HG02885 (cell line): Measurements from ENCODE around the gene MED15.

Experiments
- ATAC-seq: cut with Tn5 transposase; IDR thresholded peaks from one replicate; pipeline ENCODE4 v1.9.1; 2021; ENCODE audit warnings: mild to moderate bottlenecking; ENCODE audit not compliant: unreplicated experiment, poor library complexity

The MED15 gene

DNA sequence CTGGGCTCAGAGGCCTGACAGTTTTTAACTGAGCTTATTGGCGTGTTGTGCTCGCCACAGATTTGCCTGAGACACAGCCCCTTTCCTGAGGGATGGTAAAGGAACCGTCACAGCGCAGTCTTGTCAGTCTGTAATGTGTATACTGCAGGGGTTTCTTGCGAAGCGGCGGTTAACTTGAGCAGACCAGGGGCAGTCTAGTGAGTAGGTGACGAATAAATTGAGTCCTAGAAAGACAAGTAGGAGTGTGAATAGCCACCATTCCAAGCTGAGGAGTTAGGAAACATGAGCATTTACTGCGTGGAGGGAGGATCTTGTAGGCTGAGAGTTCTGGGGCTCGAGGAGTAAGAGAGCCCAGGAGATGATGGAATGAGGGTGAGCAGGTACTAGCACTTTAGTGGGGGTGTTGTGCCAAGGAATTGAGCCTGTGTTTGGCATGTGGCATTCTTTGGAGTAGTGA is 1.4 kb downstream of the MED15 start:
- ATAC-seq = no peak

DNA sequence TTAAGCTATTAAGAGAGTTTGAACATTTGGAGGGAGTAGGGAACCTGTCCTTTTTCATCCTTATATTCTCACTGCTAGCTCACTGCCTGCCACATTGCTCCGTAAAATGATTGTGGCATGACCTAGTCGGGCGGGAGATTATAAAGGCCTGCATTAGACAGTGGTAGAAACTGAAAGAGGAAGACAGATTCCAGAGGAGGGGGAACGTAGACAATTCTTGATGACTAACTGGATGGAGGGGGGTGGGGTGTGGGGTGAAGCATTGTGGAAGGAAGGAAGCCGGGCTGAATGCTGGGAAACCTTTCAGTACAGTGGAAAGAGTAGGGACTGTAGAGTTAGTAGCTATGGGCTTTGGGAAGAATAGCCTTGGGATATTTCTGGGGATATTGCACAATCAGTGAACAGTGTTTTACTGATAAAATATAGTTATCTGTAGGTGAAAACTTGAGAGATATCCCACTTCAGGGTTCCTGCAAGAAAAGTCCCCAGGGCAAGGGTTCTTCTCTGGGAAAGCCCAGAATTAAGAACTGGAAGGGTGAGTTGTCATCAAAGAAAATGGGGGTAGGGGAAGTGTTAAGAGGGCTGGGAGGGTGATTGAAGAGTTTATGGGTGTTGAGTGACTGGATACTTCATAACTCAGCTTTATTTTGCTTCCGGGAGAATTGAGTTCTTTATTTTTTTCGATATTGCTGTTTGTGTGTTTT is 2.1 kb downstream of the MED15 start:
- ATAC-seq = no peak

DNA sequence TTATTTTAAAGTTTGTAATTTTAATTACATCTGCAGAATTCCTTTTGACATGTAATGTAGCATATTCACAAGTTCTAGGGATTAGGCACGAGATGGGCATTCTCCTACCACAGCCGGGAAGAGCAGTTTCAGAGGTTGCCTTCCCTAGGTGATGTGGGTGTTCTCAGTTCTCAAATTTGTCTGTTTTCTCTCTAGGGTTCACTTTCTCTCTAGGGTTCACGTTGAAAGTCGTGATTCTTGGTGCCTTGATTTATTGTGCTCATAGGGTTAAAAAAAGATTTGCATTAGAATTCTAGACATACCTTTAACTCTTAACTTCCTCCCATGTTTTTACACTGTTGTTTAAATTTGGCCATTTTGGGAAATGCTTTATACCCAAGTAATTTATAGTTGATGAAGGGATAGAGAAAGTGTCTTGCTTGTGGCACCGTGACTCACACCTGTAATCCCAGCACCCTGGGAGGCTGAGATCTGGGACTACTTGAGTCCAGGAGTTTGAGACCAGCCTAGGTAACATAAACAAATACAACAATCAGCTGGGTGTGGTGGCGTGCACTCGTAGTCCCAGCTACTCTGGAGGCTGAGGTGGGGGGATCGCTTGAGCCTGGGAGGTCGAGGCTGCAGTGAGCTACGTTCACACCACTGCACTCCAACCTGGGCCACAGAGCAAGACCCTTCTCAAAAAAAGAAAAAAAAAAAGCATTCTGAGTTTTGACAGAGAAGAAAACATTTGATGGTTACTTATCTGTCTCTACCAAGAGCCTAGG is 3.6 kb downstream of the MED15 start:
- ATAC-seq = no peak

DNA sequence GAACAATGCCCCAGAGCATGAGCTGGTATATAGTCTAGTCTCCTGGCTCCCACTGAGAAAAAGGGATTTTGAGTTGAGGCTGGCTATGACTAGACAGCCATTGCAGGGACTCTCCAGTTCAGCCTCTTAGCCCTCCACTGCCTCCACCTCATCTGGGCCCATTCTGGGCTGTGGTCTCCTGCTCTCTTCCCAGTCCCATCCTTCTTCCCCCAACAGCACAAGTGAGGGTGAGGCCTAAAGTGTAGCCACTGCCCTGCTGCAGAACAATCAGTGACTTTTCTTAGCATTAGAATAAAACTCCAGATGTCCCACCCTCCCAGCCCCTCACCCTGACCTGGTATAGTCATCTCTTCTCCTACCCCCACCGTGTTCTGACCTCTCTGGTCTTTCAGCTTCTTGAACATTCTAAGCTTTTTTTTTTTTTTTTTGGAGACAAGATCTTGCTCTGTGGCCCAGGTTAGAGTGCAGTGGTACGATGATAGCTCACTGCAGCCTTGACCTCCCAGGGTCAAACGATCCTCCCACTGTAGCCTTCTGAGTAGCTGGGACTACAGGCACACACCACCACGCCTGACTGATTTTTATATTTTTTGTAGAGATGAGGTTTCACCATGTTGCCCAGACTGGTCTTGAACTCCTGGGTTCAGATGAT is 4.3 kb downstream of the MED15 start:
- no peak for ATAC-seq

DNA sequence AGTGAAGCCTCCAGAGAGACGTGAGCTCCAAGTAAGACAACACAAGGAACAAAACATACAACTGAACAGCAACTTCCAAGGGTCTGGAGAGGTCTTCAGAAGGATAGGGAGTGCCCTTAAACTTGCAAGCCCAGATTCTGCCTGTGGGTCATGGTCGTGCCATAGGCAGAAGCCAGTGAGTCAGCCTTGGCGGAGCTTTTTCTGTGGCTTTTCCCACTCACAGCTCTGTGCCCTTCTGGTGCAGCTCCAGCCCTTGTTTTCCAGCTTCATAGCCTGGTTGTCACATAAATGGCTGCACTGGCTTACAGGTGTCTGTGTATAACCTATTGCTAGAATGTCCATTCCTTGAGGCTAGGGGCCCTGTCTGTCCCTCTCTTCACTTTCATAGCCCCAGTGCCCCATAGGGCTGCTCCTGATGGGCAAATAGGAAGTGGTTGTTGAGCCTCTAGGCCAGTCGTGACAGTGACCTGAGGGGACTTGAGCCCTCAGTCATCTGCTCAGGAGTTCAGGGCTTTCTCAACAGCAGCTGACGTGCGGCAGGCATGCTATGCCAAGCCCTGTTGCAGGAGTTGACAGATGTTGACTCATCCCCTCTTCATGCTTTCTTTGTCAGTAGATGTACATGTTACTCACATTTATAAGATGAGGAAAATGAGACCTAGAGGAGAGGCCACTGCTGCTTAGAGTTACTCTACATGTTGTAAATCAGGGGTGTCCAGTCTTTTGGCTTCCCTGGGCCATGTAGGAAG is 7.4 kb downstream of the MED15 start:
- no peak for ATAC-seq

DNA sequence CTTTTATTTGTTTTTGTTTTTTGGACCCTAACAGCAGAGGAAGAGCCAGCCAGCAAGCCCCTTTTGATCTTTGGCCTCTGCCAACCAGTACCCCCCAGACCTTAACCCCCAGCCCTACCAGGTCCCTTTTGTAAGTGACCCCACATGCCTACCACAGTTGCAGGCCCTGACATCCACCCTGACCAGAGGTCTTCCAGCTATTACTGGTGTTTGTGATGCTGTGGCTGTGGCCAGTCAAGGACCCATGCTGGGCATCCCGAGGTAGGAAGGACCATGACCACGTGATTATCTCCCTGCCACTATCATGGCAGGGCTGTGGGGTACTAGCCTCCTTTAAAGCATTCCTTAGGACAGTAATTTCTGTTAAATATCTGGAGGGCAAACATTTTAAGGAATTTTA is 9.0 kb downstream of the MED15 start:
- no peak for ATAC-seq

DNA sequence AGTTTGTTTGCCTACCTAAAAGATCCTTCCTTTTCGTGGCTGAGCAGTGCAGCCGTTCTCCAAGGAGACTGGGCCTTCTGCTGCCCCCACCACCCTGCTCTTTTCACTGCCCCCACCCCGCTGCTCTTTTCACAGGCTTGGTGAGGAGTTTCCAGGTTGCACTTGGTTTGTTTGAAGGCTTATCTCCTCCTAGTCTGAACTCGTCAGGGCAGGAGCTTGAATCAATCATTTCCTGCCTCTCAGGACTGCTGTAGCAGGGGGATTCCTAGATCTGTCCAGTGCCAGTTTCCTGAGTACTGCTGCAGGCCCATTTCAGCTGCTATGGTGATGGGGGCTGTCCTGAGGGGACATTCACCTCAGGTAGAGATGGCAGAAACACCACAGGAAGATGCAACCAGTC is 10.0 kb downstream of the MED15 start:
- no peak for ATAC-seq

DNA sequence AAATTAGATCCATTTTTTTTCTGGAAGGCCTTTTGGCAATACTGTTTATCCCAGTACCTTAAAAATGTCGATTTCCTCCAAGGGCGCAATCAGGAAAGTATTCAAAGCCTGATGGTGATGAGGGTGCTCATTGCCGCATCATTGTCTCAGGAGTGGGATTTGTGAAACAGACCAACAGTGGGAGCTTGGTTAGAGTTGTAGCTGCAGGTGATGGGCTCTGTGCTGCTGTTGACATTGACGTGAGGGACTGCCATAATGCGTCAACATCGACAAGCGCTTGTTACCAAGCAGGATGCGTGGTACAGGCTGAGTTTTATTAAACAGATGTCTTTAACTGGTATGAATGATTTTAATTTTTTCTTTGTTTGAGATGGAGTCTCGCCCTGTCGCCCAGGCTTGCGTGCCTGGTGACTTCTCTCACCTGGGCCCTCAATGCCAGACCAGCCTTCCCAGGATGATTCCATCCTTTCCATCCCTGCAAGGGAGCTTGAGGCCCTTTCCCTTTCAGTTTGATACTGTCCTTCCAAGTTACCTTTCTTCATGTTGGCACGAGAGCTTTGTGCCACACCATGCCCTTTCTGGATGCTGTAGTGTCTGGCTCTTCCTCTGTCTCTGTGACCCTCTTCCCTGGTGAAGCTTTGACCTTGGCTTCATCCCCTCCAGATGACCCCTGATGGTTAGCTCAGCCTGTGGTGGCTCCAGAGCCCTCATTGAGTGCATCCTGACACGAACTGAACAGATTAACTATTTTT is 10.6 kb downstream of the MED15 start:
- no peak for ATAC-seq

DNA sequence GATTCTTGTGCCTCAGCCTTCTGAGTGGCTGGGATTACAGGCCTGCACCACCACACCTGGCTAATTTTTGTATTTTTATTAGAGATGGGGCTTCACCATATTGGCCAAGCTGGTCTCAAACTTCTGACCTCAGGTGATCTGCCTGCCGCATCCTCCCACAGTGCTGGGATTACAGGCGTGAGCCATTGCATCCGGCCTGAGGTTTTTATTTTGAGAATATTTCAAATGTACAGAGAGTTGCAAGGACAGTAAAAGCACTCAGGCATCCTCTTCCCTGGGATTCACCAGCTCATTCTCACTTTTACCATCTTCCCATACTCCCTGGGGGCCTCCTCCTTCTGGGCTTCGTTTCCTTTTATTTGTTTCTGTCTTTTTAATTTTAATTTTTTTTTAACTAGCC is 12.1 kb downstream of the MED15 start:
- ATAC-seq = no peak

DNA sequence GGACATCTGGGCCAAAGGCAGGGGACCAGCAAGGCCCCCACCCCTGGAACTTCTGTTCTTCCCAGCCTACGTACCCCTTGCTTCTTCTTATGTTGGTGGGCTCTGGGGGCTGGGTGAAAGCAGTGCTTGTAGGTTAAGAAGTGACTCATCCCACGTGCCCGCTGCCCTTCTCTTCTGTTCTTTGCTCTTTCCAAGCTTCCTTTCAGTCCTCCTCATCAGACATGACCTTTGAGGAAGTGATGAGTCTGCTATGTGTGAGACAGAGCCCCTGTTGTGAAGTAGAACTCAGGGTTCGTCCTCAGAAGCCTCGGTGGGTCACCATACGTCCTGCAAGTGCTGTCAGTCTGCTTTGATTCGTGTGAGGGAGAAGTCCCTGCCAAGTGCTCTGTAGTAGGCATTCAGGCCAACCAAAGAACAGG is 12.7 kb downstream of the MED15 start:
- ATAC-seq = no peak

DNA sequence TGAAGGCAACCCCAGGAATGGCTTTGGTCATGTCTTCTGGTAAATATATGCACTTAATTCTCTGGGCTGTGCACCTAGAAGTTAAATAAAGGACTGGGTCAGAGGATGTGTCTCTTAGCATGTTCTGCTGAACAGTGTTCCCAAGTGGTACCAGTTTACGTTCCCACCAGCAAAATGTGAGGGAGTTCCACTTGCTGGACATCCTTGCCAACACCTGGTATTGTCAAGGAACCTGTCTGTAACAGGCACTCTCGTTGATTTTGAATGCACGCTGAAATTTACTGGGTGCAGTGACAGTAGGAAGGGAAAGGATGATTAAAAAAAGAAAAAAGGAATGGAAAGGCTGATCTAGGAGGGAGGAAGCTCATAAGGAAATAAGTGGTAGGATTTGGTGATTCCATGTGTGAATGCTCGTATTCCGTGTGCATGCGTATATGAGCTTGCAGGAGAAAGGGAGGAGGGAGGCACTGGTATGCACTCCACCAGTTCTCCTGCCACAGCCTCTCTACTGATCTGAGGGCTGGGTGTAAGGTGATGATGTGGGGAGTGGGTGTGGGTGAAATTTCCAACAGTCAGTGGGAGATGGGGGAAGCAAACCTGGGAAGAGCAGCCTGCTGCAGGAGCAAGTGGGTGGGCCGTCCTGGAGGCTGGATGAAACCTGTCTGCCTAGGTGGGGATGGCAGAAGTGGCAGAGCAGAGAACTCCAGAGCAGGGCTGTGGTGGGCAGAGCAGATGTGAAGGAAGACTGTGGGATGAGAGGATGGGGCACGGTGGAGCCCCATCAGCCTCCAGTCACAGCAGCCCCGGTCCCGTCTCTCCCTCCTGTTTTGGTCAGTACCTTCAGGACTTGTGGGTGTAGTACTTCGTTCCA is 15.0 kb downstream of the MED15 start:
- no peak for ATAC-seq

DNA sequence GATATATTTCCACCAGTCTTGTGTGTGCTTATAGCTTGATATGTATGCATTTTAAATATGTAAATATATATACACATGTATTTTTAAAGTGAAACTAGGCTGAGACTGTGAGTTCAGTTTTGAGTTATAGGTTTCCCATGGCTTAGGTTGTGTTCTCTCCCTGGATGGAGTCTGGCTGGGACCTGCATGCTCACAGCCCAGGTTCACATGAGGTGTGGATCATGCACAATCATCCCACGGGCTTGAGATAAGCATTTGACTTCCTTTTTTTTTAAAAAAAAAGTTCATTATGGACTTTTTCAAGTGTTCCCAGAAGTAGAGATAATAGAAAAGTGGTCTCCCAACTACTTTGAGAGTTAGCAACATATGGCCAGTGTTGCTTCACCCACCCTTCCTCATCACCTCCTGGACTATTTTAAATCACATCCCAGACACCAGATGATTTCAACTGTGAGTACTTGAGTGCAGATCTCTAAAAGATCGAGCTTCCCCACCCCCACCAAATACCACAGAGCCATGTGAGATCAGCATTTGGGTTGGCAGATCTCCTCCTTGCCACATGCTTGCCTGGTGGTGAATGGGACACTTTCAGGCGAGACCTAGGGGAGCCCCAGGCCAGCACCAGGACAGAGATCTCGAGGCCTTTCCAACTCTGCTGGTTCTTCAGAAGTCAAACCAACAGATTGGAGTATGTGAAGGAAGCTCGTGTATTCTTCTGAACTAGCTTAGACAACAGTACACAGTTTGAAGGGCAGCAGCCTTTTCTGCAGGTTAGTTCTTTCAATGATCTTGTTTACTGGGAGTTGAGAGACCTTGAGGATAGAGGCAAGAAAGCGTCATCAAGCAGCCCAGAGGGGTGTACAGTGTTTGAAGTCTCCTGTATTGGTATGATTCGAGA is 15.9 kb downstream of the MED15 start:
- ATAC-seq = no peak

DNA sequence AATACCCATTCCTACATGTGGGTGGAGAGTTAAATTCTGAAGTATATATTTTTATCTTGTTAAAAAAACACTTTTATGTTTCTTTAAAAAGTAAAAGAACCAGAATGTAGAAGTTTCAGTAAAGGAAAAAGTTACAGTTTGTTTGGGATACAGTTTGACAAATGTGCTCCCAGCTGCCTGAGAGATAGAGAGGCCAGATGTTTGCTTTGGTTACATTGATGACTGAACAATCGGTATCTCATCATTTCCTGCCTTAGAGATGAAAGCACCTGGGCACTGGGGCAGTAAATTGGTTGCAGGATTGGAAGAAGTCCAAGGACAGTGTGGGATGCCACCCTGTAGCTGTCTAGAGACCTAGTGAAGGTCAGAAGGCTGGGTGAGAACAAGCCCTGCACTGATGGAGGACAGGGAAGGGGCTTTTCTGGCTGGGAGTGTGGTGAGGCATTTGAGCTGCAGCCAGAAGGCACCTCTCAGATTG is 16.6 kb downstream of the MED15 start:
- no peak for ATAC-seq

DNA sequence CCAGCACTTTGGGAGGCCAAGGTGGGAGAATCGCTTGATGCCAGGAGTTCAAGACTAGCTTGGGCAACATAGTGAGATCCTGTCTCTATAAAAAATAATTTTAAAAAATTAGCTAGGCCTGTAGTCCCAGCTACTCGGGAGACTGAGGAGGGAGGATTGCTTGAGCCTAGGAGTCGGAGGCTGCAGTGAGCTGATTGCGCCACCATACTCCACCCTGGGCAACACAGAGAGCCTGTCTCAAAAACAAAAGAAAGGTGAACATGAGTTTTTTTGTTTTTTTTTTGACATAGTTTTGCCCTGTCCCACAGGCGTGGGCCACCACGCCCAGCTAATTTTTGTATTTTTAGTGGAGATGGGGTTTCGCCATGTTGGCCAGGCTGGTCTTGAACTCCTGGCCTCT is 17.6 kb downstream of the MED15 start:
- no peak for ATAC-seq

DNA sequence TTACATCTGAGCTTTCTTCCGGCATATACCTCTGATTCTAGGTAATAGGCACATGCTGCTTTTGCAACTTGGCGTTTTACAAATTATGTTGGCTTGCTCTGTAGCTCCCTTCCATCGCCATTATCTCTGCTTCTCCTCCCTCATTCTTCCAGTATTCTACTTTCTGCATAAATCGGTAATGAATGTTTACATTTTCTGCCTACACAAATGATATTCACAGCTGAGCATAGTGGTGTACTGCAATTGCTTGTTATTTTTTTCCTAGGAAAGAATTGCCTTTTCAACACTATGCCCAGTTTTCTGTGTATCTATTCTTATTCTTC is 18.9 kb downstream of the MED15 start:
- ATAC-seq = no peak

DNA sequence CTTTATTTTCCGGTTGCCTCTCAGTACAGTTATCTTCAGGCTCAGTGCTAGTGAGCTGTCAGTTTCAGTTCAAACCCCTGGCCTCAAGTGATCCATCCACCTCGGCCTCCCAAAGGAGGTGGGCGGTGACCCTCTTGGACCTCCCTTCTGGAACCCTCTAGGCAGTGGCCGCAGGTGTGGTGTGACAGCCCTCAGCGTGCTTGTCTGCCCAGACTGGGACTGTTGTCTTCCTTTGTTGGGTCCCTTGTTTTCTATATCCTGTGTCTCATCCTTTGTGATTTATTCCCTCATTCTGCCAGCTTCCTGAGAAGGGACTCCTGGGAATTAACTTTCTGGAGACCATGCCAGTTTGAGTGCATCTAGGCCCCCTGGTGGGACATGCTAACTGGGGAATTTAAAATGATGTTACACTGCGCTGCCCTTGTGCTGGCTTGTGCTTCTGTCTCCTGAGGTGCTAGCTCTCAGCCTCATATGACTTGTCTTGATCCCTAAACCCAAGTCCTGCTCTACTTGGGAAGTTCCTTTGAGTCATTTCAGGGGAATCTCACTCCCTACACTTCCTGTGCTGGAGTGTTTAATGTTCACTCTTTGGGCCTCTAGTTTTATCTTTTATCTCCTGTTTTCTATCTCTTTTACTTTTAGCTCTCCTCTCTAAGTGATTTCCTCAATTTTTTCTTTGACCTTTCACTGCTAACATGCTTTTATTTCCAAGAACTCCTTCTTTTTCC is 19.4 kb downstream of the MED15 start:
- ATAC-seq = no peak

DNA sequence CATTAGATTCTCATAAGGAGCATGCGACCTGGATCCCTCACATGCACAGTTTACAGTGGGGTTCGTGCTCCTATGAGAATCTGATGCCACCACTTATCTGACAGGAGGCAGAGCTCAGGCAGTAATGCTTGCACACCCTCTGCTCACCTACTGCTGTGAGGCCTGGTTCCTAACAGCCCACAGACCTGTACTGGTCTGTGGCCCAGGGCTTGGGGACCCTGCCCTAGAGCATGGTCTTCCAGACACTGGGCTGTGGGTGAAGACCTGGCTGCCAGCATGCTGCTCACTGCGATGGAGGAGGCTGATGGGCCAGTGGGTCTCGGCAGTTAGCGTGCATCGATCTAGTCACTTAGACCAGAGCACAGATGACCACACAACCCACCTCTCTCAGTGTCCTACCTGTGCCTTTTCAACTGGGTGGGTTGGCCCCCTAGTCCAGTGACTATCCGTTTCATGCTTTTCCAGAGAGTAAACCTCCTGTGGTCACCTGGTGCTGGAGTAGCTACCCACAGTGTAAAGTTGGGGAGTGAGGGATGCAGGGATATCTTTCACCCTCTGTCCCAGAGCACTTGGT is 21.1 kb downstream of the MED15 start:
- no peak for ATAC-seq
